GM12864 (cell line): ENCODE results near the gene COL18A1.

Source experiments
- DNase-seq: peaks from one replicate; pipeline ENCODE4 v3.0.0-alpha.2; 2011; ENCODE audit warnings: low read depth
- H3K4me3 ChIP-seq: 2 replicates; pipeline ENCODE4 v1.5.1; 2011; ENCODE audit warnings: mild to moderate bottlenecking, low read depth, low read length, control low read depth
- TF ChIP-seq, protein P1 (sequence below): IDR thresholded peaks from 2 replicates; pipeline ENCODE4 v1.5.1; 2011; ENCODE audit warnings: low read depth, mild to moderate bottlenecking, moderate library complexity, low read length, control low read depth, inconsistent platforms; ENCODE audit errors: missing control alignments

Gene COL18A1

DNA sequence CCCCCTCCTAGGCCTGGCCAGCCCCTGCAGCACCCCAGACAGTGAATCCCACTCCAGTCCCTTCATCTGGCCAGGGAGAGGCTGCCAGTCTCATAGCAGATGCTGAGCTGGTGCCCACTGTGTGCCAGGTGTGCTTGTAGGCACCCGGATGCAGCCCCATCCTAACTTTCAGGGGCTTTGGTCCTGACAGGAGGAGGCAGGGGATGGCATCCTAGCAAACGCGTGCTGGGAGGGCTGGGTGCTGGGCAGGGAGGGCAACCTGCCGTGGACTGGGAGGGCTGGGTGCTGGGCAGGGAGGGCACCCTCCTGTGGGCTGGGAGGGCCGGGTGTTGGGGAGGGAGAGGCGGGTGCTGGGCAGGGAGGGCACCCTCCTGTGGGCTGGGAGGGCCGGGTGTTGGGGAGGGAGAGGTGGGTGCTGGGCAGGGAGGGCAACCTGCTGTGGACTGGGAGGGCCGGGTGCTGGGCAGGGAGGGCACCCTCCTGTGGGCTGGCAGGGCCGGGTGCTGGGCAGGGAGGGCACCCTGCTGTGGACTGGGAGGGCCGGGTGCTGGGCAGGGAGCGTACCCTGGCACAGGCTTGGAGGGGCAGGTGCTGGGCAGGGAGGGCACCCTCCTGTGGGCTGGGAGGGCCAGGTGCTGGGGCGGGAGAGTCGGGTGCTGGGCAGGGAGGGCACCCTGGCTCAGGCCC is 102.0 kb downstream of the COL18A1 start:
- DNase-seq = no peak
- H3K4me3 ChIP-seq = no peak overlapping the region
- TF ChIP-seq, protein P1, sequence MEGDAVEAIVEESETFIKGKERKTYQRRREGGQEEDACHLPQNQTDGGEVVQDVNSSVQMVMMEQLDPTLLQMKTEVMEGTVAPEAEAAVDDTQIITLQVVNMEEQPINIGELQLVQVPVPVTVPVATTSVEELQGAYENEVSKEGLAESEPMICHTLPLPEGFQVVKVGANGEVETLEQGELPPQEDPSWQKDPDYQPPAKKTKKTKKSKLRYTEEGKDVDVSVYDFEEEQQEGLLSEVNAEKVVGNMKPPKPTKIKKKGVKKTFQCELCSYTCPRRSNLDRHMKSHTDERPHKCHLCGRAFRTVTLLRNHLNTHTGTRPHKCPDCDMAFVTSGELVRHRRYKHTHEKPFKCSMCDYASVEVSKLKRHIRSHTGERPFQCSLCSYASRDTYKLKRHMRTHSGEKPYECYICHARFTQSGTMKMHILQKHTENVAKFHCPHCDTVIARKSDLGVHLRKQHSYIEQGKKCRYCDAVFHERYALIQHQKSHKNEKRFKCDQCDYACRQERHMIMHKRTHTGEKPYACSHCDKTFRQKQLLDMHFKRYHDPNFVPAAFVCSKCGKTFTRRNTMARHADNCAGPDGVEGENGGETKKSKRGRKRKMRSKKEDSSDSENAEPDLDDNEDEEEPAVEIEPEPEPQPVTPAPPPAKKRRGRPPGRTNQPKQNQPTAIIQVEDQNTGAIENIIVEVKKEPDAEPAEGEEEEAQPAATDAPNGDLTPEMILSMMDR = no peak

- TF ChIP-seq, protein P1 = no peak
- H3K4me3 ChIP-seq = no peak overlapping the region
- DNase-seq = no peak
Measured at GRCh38 chr21:45507523-45507875, 102.5 kb downstream of the COL18A1 start.

GRCh38 chr21:45507888-45508508 is 103.0 kb downstream of the COL18A1 start:
- TF ChIP-seq, protein P1 = no peak
- no peak overlapping the region for H3K4me3 ChIP-seq

GRCh38 chr21:45508607-45509565 is 103.9 kb downstream of the COL18A1 start:
- TF ChIP-seq, protein P1 = no peak
- no peak for DNase-seq
- no peak overlapping the region for H3K4me3 ChIP-seq

More at GRCh38 chr21:45507888-45508508, 103.0 kb downstream of the COL18A1 start:
- DNase-seq = no peak

GRCh38 chr21:45509566-45510465 is 104.9 kb downstream of the COL18A1 start:
- no peak for DNase-seq
- TF ChIP-seq, protein P1 = no peak
- H3K4me3 ChIP-seq = no peak overlapping the region

- no peak for DNase-seq
- TF ChIP-seq, protein P1 = no peak
- H3K4me3 ChIP-seq = no peak overlapping the region
Measured at GRCh38 chr21:45510466-45510955, 105.5 kb downstream of the COL18A1 start.
